H1 (cell line): ENCODE results near the gene GRIA1. TPM values are rescaled to one million over a fixed set of nuclear protein-coding genes. Genes with fewer than 3 reads are reported as not detected.

ENCODE experiments used
- CTCF ChIA-PET: fragments of 300-600 bp; sonication (Branson Sonifier 250); formaldehyde crosslinking; loops from one replicate; lab custom pipeline; 2021; ENCODE audit not compliant: partially characterized antibody; lab: Charles Lee
- POLR2A ChIA-PET: fragments of 300-600 bp; sonication (Branson Sonifier 250); formaldehyde crosslinking; loops from one replicate; lab custom pipeline; 2021; ENCODE audit warnings: inconsistent platforms; ENCODE audit not compliant: partially characterized antibody; lab: Charles Lee
- DNase-seq, 2 experiments: peaks; one replicate each; pipeline versions ENCODE4 v3.0.0 to v3.0.0-alpha.2; 2010 to 2022; ENCODE audit warnings: low spot score in 2 of 2, low read depth in 1 of 2, mixed read lengths in 1 of 2
- FAIRE-seq: peaks from 2 replicates; lab custom pipeline; 2011; peaks lifted over from hg19 to GRCh38; lab: Jason Lieb, UNC
- H2AFZ ChIP-seq: 2 replicates; pipeline ENCODE4 v1.8.1; 2012; ENCODE audit warnings: low read length, inconsistent platforms
- H2AK5ac ChIP-seq: 2 replicates; pipeline ENCODE4 v1.6.1; 2013; ENCODE audit warnings: low read depth, low read length
- H2BK120ac ChIP-seq: replicated peaks from 2 replicates; pipeline ENCODE3; 2013; ENCODE audit warnings: low read depth, low read length, inconsistent platforms
- H2BK12ac ChIP-seq: 2 replicates; pipeline ENCODE4 v1.6.1; 2013; ENCODE audit warnings: low read depth, low read length
- H2BK15ac ChIP-seq: 2 replicates; pipeline ENCODE4 v1.6.1; 2013; ENCODE audit warnings: low read length
- H2BK20ac ChIP-seq: 2 replicates; pipeline ENCODE4 v1.6.1; 2013; ENCODE audit warnings: low read length
- H2BK5ac ChIP-seq: 2 replicates; pipeline ENCODE4 v1.6.1; 2013; ENCODE audit warnings: low read depth, low read length
- H3K14ac ChIP-seq: 2 replicates; pipeline ENCODE4 v1.6.1; 2013; ENCODE audit warnings: inconsistent platforms; ENCODE audit not compliant: insufficient read length
- H3K18ac ChIP-seq: 2 replicates; pipeline ENCODE4 v1.6.1; 2013; ENCODE audit warnings: low read length; ENCODE audit errors: extremely low read depth
- H3K23ac ChIP-seq: 2 replicates; pipeline ENCODE4 v1.6.1; 2013; ENCODE audit warnings: inconsistent platforms; ENCODE audit not compliant: insufficient read length
- H3K23me2 ChIP-seq: 2 replicates; pipeline ENCODE4 v1.6.1; 2013; ENCODE audit warnings: low read depth, low read length
- H3K27ac ChIP-seq: 2 replicates; pipeline ENCODE4 v1.6.1; 2011; ENCODE audit warnings: low read depth, low read length, inconsistent platforms
- H3K27me3 ChIP-seq, 4 experiments: replicated peaks in 1 of 4; 1 replicate in 1 of 4; 2 replicates in 3 of 4; pipeline versions ENCODE4 v1.6.1 to v1.8.1; 2011 to 2013; ENCODE audit warnings: low read length in 3 of 4, mild to moderate bottlenecking in 3 of 4, inconsistent platforms in 2 of 4, mixed read lengths in 2 of 4, moderate library complexity in 1 of 4; ENCODE audit not compliant: control insufficient read depth in 3 of 4, insufficient read depth in 3 of 4; ENCODE audit errors: extremely low read depth in 1 of 4
- H3K36me3 ChIP-seq, 4 experiments: 2 replicates each; pipeline versions ENCODE4 v1.6.1 to v1.8.1; 2011 to 2013; ENCODE audit warnings: mild to moderate bottlenecking in 4 of 4, low read length in 3 of 4, moderate library complexity in 2 of 4, control low read depth in 1 of 4, inconsistent platforms in 1 of 4; ENCODE audit not compliant: insufficient read depth in 4 of 4, control insufficient read depth in 2 of 4
- H3K4ac ChIP-seq: replicated peaks from 2 replicates; pipeline ENCODE3; 2013; ENCODE audit warnings: low read length, low read depth, mixed read lengths, inconsistent platforms; ENCODE audit not compliant: insufficient read length
- H3K4me1 ChIP-seq, 4 experiments: replicated peaks in 1 of 4; 1 replicate in 1 of 4; 2 replicates in 3 of 4; pipeline versions ENCODE4 v1.6.1 to v1.8.1; 2011 to 2013; ENCODE audit warnings: low read length in 3 of 4, inconsistent platforms in 2 of 4, mixed read lengths in 1 of 4; ENCODE audit not compliant: insufficient read depth in 4 of 4, control insufficient read depth in 3 of 4
- H3K4me2 ChIP-seq, 2 experiments: 2 replicates each; pipeline versions ENCODE4 v1.6.1 to v1.8.1; 2011 to 2013; ENCODE audit warnings: low read depth in 2 of 2, low read length in 2 of 2, control low read depth in 1 of 2, inconsistent platforms in 1 of 2, mild to moderate bottlenecking in 1 of 2; ENCODE audit not compliant: insufficient read depth in 1 of 2
- H3K4me3 ChIP-seq, 4 experiments: fragments of 200-600, 300-600 bp in 1 of 4; sonication (generic), shearing (Covaris generic), sonication (Bioruptor Twin) in 1 of 4; 2 replicates each; pipeline versions ENCODE4 v1.5.1 to v1.8.1; 2011 to 2016; ENCODE audit warnings: low read length in 4 of 4, low read depth in 3 of 4, control low read depth in 2 of 4, inconsistent platforms in 2 of 4, mild to moderate bottlenecking in 2 of 4, mixed read lengths in 1 of 4, moderate library complexity in 1 of 4; ENCODE audit not compliant: insufficient read depth in 2 of 4; ENCODE audit errors: extremely low read depth in 1 of 4
- H3K56ac ChIP-seq: replicated peaks from 2 replicates; pipeline ENCODE3; 2013; ENCODE audit warnings: low read depth, mild to moderate bottlenecking, mixed read lengths, low read length, inconsistent platforms; ENCODE audit not compliant: insufficient read length
- H3K79me1 ChIP-seq: 2 replicates; pipeline ENCODE4 v1.6.1; 2013; ENCODE audit warnings: low read depth, low read length, control low read depth
- H3K79me2 ChIP-seq, 2 experiments: 2 replicates each; pipeline versions ENCODE4 v1.6.1 to v1.8.1; 2012 to 2013; ENCODE audit warnings: low read length in 2 of 2, mild to moderate bottlenecking in 2 of 2, inconsistent platforms in 1 of 2; ENCODE audit not compliant: insufficient read depth in 2 of 2, control insufficient read depth in 1 of 2
- H3K9ac ChIP-seq, 4 experiments: replicated peaks in 1 of 4; 1 replicate in 1 of 4; 2 replicates in 3 of 4; pipeline versions ENCODE4 v1.6.1 to v1.8.1; 2011 to 2013; ENCODE audit warnings: low read depth in 3 of 4, low read length in 3 of 4, control low read depth in 2 of 4, mild to moderate bottlenecking in 2 of 4, moderate library complexity in 2 of 4, inconsistent platforms in 1 of 4; ENCODE audit errors: extremely low read depth in 1 of 4
- H3K9me3 ChIP-seq, 2 experiments: 2 replicates each; pipeline versions ENCODE4 v1.6.1 to v1.8.1; 2012 to 2013; ENCODE audit warnings: mild to moderate bottlenecking in 2 of 2, moderate library complexity in 2 of 2, control low read depth in 1 of 2, inconsistent platforms in 1 of 2, low read depth in 1 of 2, low read length in 1 of 2, mixed read lengths in 1 of 2; ENCODE audit not compliant: insufficient read depth in 2 of 2
- H4K20me1 ChIP-seq, 2 experiments: replicated peaks in 1 of 2; 2 replicates each; pipeline versions ENCODE3 to v1.8.1; 2011 to 2013; ENCODE audit warnings: inconsistent platforms in 2 of 2, low read length in 2 of 2, mild to moderate bottlenecking in 1 of 2; ENCODE audit not compliant: insufficient read depth in 2 of 2, control insufficient read depth in 1 of 2
- H4K5ac ChIP-seq: 2 replicates; pipeline ENCODE4 v1.6.1; 2013; ENCODE audit warnings: low read length, low read depth, mixed read lengths, inconsistent platforms; ENCODE audit not compliant: insufficient read length
- H4K8ac ChIP-seq: 2 replicates; pipeline ENCODE4 v1.8.0; 2013; ENCODE audit warnings: mild to moderate bottlenecking, moderate library complexity, low read length, inconsistent platforms; ENCODE audit not compliant: insufficient read depth; ENCODE audit errors: extremely low read depth
- H4K91ac ChIP-seq: replicated peaks from 2 replicates; pipeline ENCODE3; 2013; ENCODE audit warnings: low read length, mixed read lengths, inconsistent platforms; ENCODE audit not compliant: insufficient read length
- ASH2L ChIP-seq: fragments of 200-600, 300-600 bp; sonication (generic); IDR thresholded peaks from one replicate; pipeline ENCODE4 v1.7.1; 2017; ENCODE audit warnings: low read length
- BACH1 ChIP-seq: IDR thresholded peaks from 2 replicates; pipeline ENCODE4 v1.6.1; 2012; ENCODE audit warnings: low read length, improper control_type of control experiment
- E2F6 ChIP-seq: IDR thresholded peaks from 2 replicates; pipeline ENCODE4 v1.6.1; 2012; ENCODE audit warnings: inconsistent platforms
- EGR1 ChIP-seq: IDR thresholded peaks from 2 replicates; pipeline ENCODE4 v1.6.1; 2011; ENCODE audit warnings: low read depth, low read length, borderline replicate concordance
- FOSL1 ChIP-seq: IDR thresholded peaks from 2 replicates; pipeline ENCODE4 v1.6.1; 2011; ENCODE audit warnings: mild to moderate bottlenecking, low read depth, low read length, moderate library complexity; ENCODE audit not compliant: insufficient read depth
- HDAC2 ChIP-seq, 2 experiments: fragments of 300-600 bp in 1 of 2; sonication (generic) in 1 of 2; IDR thresholded peaks; 2 replicates each; pipeline ENCODE4 v1.6.1; 2011 to 2012; ENCODE audit warnings: low read depth in 2 of 2, low read length in 2 of 2, mild to moderate bottlenecking in 2 of 2, moderate library complexity in 2 of 2, borderline replicate concordance in 1 of 2, inconsistent platforms in 1 of 2
- KDM1A ChIP-seq: fragments of 200-600, 300-600 bp; sonication (generic); IDR thresholded peaks from 2 replicates; pipeline ENCODE4 v1.7.1; 2016; ENCODE audit warnings: mild to moderate bottlenecking, low read length, borderline replicate concordance
- KDM4A ChIP-seq: IDR thresholded peaks from one replicate; pipeline ENCODE4 v1.7.1; 2012; ENCODE audit warnings: low read depth, mild to moderate bottlenecking, moderate library complexity, low read length, inconsistent platforms; ENCODE audit not compliant: severe bottlenecking
- NRF1 ChIP-seq: IDR thresholded peaks from 2 replicates; pipeline ENCODE4 v1.6.1; 2011; ENCODE audit warnings: mild to moderate bottlenecking, low read depth, low read length, improper control_type of control experiment
- SP2 ChIP-seq: IDR thresholded peaks from 2 replicates; pipeline ENCODE4 v1.6.1; 2012; ENCODE audit warnings: mild to moderate bottlenecking, low read length, inconsistent platforms
- TAF1 ChIP-seq: IDR thresholded peaks from 2 replicates; pipeline ENCODE4 v1.6.1; 2011; ENCODE audit warnings: mild to moderate bottlenecking, low read depth, low read length
- USF2 ChIP-seq: IDR thresholded peaks from 2 replicates; pipeline ENCODE4 v1.6.1; 2011; ENCODE audit warnings: low read length, improper control_type of control experiment
- WGBS, 2 experiments: shearing (Covaris generic) in 1 of 2; methylation state at CpG; one replicate each; pipeline versions ENCODE4 v1.1.6 to v1.1.7; 2013 to 2015; ENCODE audit warnings: low lambda C conversion rate in 2 of 2, mixed read lengths in 2 of 2, inconsistent platforms in 1 of 2, low coverage in 1 of 2, missing lambda C conversion rate in 1 of 2; ENCODE audit not compliant: insufficient replicate concordance in 2 of 2, insufficient coverage in 1 of 2, insufficient read length in 1 of 2; ENCODE audit errors: extremely low coverage in 1 of 2, missing lambda C conversion rate in 1 of 2; 5-methylcytosine and 5-hydroxymethylcytosine counted together
- polyA plus RNA-seq, 7 experiments: library from polyadenylated mRNA; depleted of rRNA in 3 of 7; stranded (reverse) in 5 of 7; unstranded in 2 of 7; fragments of >200 nt in 5 of 7; fragments of 200-250 nt in 2 of 7; gene quantifications; 1 replicate in 5 of 7; 2 replicates in 1 of 7; 4 replicates in 1 of 7; pipeline versions ENCODE4 v1.2.1 to v1.2.3, GENCODE V29; 2011 to 2013; ENCODE audit warnings: missing spikeins in 2 of 7, mixed read lengths in 2 of 7
- total RNA-seq: library from RNA; stranded (reverse); fragmentation: NEBNext Ultra II Directional; extraction: Animal tissue kit (Norgen Biotek cat#: 25700); gene quantifications from 2 replicates; pipeline ENCODE4 v1.2.1, GENCODE V29; 2021

The GRIA1 gene
- total and polyA plus RNA-seq, 2 of the 8 experiments (the other 6 are each of a cell fraction or from before 2014, with no cell fraction given) = 0.97 to 2.5 TPM

- H4K20me1 ChIP-seq = no peaks in the 10 kb centered on the region
- H2BK120ac ChIP-seq = no peak overlapping the region
- H3K23me2 ChIP-seq = no peaks in the 10 kb centered on the region
- no peaks in the 10 kb centered on the region for H3K9me3 ChIP-seq
- no peak overlapping the region for H3K4ac ChIP-seq
- H2BK15ac ChIP-seq = no peak overlapping the region
- CTCF ChIA-PET = interaction anchor here (0.6 kb wide), 1 partner anchor 37 kb away, joined by 3 read pairs; no protein-coding TSS in a partner anchor
- H3K14ac ChIP-seq = no peak overlapping the region
- no peak overlapping the region for H3K56ac ChIP-seq
- H3K4me3 ChIP-seq = no peak overlapping the region
- H3K79me1 ChIP-seq = no peaks in the 10 kb centered on the region
- H3K23ac ChIP-seq = no peak overlapping the region
- H2BK12ac ChIP-seq = no peak overlapping the region
- H3K27me3 ChIP-seq = no peaks in the 10 kb centered on the region
- DNase-seq = no peak
- no peaks in the 10 kb centered on the region for H3K79me2 ChIP-seq
- no peak overlapping the region for H3K18ac ChIP-seq
- no peak overlapping the region for H3K4me2 ChIP-seq
- no peak for FAIRE-seq
- H3K4me1 ChIP-seq = 0 out of 7 replicates have a peak, but pooled peaks cover 0 to 4% (median 0%) of the 10 kb centered on the region in 4 experiments
- H3K27ac ChIP-seq = no peak overlapping the region
- no peak overlapping the region for H2BK5ac ChIP-seq
- H4K8ac ChIP-seq = no peak overlapping the region
- H3K36me3 ChIP-seq = no peaks in the 10 kb centered on the region
- POLR2A ChIA-PET = interaction anchor here (0.8 kb wide), 1 partner anchor 425 kb away, joined by 3 read pairs; no protein-coding TSS in a partner anchor
- no peak overlapping the region for H4K5ac ChIP-seq
- no peak overlapping the region for H2BK20ac ChIP-seq
- WGBS, 2 experiments = 92% methylated on average over 1 of the region's 1 CpG; no CpG with 5 or more reads in 1 of the 2 experiments
- H3K9ac ChIP-seq = no peak overlapping the region
- H2AK5ac ChIP-seq = no peak overlapping the region
- H2AFZ ChIP-seq = no peak overlapping the region
- H4K91ac ChIP-seq = no peak overlapping the region
- TF ChIP-seq HDAC2 (IDR thresholded peaks at IDR 0.05; ENCODE audit: borderline replicate concordance in 1 of 2, low read depth in 2 of 2, low read length in 2 of 2) (no peak), EGR1 (no peak), E2F6 (no peak), TAF1 (no peak), FOSL1 (no peak), KDM1A (no peak), KDM4A (no peak), SP2 (no peak), BACH1 (no peak), ASH2L (no peak), NRF1 (no peak), USF2 (no peak)
Measured at GRCh38 chr5:153534102-153534501, 43.6 kb downstream of the GRIA1 start.
